NCI-H345 treated with DMSO at 0.1 percent for 48 hours (cell line): ENCODE data around the gene LRRC71.
A peak's percentile ranks its signal among the peaks of the same experiment; 100 is the strongest.

Source experiments
- DNase-seq: peaks from one replicate; lab custom pipeline; 2025; ENCODE audit not compliant: unreplicated experiment; lab: John Stamatoyannopoulos, UW

The LRRC71 gene

DNA sequence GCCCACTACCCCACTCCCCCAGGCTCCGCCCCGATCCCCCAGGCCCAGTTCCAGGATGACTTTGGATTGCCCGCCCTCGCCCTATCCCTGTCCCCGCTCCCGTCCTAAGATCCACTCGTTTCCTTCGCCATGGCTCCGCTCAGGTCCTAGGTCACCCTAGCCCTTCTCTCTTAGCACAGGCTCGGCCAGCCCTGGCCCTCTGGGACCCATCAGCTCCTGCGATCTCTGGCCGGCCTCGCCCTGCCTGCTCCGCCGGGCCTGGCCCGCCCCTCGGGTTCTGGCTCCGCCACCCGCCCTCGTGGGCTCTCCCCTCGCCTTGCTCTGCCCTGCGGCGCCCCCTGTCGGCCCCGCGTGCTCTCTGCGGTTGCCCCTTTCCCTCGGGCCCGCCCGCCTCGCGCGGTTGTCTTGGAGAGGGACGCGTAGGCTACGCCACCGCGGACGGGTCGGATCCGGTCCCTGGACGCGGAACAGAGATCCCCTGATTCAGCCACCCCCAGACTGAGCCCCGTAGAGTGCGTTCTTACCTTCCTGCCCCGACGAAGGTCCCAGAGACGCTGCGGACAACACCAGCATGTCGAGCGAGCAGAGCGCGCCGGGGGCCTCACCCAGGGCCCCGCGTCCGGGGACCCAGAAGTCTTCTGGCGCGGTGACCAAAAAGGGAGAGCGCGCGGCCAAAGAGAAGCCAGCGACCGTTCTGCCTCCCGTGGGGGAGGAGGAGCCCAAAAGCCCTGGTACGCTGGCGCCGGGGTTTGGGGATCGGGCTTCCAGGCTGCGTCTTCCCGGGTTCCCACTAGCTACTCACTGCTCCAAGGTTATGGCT lies at the start of gene LRRC71:
LRRC71 (plus strand) TSS at position 400 of the 820 bp plus-strand sequence; CDS start at position 572, 172 bp downstream.
- no peak for DNase-seq

DNA sequence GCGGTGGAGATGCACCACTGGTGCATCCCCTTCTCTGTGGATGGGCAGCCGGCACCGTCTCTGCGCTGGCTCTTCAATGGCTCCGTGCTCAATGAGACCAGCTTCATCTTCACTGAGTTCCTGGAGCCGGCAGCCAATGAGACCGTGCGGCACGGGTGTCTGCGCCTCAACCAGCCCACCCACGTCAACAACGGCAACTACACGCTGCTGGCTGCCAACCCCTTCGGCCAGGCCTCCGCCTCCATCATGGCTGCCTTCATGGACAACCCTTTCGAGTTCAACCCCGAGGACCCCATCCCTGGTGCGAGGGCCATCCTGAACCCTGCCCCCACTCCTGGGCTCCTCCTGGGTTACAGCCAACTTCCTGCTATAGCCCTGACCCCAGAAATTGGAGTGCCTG lies 46.8 kb upstream of the LRRC71 start:
- DNase-seq = no peak

DNA sequence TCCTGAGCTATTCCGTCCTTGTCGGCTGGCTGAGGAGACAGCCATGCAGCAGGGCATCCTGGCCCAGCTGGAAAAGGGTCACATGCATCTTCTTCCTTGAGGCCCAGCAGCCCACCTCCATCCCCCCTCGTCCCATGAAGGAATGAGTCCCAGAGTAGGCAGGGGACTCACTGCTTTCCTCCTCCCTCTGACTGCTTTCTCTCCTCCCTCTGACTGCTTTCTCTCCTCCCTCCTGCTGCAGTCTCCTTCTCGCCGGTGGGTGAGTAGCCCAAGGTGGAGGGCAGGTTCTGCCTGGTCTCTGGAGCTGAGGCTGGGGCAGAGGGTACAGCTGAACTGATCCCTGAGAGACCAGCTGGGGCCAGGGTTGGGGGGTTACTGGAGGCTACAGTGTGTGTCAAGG lies 46.3 kb upstream of the LRRC71 start:
- DNase-seq = no peak

DNA sequence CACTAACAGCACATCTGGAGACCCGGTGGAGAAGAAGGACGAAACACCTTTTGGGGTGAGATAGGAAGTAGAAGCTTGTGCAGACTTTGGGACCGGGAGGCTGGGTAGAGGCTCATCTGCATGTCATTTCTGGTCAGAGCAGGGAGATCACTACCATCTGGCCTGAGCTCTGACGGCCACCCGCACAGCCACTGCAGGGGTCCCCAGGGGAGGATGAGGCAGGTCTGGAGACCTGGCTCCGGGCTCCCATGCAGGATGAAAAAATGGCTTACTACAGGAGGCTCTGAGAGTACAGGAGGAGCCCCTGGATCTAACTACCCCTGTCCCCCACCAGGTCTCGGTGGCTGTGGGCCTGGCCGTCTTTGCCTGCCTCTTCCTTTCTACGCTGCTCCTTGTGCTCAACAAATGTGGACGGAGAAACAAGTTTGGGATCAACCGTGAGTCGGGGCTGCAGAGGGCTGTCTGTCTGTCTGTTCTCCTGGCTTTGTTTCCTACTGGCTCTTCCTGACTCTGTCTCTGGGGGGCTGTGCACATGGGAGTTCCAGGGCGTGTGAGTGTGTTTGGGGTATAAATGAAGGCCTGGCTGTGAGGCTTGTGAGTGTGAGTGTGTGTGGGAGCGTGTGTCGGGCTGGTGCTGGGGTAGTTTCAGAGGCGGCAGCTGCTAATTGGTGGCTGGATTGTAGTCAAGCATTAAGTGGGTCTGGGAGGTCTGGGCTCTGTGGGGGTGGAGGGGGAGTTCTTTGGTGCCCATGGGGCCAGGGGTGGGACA lies 45.7 kb upstream of the LRRC71 start:
- DNase-seq = no peak

DNA sequence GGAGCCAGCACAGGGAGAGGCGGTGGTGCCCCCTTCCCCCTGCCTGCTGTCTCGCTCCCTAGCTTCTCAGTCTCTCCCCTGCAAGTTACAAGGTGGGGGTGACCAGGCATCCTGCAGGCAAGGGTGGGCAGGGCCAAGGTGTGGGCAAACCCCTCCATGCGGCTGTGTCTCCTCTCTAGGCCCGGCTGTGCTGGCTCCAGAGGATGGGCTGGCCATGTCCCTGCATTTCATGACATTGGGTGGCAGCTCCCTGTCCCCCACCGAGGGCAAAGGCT lies 45.2 kb upstream of the LRRC71 start:
- no peak for DNase-seq

DNA sequence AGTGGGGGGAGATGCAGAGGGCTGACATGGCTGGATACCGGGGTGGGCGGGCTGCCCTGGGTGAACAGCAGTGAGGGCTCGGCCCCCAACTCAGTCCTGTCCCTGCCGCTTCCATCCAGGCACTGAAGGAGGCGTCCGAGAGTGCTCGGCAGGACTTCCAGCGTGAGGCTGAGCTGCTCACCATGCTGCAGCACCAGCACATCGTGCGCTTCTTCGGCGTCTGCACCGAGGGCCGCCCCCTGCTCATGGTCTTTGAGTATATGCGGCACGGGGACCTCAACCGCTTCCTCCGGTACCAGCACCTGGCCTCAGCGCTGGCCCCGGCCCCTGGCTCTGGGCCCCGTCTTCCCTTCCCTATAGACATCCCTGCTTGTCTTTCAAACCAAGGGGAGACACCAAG lies 44.2 kb upstream of the LRRC71 start:
- no peak for DNase-seq

DNA sequence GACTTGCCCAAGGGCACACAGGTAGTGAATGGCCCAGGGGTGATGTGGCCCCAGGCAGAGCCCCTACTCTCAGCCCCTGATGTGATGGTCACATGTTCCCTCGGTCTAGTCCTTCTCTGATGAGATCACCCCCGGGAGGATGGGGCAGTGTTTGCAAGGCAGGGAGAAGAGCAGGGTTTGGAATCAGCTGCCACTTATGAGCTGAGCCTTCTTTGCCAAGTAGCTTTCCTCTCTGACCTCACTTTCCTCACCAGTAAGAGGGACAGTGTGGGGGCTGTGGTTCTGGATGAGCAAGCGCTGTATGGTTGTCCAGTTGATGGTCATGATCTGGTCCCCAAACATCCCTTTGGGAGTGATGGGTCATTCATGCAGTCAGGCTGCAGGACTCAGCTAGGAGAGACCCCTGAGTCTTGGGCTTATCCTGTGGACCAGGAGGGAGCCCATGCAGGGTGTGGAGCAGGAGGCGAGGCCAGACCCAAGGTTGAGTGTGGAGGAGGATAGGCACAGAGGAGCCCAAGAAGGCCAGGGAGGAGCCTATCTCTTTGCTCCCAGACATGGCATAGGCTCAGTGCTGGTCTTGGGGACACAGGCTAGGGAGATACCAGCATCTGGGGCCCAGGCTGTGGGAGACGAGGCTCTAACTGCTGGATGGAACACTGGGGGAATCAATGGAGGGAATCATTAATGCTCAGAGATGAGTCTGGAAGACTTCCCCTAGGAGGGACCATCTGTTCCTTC lies 42.8 kb upstream of the LRRC71 start:
- DNase-seq = no peak

DNA sequence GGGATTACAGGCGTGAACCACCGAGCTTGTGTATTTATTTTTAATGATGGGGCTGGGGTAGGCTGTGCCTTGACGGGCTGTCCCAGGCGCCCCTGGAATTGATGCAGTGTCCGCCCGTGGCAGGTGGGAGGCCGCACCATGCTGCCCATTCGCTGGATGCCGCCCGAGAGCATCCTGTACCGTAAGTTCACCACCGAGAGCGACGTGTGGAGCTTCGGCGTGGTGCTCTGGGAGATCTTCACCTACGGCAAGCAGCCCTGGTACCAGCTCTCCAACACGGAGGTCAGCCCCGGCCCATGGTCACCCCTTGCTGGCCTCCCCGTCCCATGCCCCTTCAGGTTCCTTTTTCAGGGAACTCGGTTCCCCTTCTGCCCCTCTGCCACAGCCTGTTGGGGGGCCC lies 40.6 kb upstream of the LRRC71 start:
- DNase-seq = no peak

DNA sequence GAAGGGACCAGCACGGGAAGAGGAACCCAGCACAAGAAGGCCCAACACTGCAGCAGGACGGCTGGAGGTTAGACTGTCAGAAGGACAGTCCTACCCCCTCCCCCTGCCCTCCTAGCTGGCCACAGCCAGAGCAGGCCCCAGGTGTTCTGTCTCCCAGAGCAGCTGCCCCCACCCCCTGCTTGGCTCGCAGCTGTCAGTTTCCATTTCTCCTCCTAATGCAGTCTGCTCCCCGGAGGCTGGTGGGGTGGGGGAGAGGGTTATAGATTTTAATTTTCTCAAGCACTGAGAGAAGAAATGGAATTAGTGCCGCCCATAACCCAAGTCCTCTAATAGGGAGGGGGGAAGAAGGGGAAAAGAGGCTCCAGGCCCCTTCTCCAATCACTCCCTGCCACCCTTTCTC lies 40.0 kb upstream of the LRRC71 start:
- no peak for DNase-seq

DNA sequence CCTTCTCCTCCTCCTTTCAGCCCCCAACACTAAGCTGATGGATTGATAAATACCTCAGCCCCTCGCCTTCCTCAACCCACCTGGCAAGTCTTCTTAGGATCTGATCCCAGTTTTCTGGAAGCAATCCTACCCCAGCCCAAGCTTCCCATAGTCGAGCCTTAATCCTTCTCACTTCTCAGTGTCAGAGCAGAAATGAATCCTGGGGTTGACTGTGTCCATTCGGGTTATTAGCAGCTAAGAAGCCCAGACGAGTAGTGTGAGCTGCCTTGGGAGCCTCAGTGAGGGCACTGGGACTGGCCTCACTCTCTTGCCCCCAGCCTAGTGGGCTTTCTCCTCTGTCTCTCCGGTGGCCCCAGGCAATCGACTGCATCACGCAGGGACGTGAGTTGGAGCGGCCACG lies 39.3 kb upstream of the LRRC71 start:
- no peak for DNase-seq

DNA sequence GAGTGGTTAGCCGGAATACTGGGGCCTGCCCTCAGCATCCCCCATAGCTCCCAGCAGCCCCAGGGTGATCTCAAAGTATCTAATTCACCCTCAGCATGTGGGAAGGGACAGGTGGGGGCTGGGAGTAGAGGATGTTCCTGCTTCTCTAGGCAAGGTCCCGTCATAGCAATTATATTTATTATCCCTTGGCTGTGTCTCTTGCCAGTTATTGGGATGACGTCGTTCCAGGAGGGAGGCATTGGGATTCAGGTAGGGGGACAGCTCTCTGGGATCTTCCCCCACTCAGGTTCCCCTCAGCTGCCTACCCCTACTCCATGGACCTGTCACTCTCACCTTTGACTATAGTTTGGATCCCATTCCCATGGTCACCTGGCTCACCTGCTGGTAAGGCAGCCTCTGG lies 38.8 kb upstream of the LRRC71 start:
- DNase-seq = no peak

DNA sequence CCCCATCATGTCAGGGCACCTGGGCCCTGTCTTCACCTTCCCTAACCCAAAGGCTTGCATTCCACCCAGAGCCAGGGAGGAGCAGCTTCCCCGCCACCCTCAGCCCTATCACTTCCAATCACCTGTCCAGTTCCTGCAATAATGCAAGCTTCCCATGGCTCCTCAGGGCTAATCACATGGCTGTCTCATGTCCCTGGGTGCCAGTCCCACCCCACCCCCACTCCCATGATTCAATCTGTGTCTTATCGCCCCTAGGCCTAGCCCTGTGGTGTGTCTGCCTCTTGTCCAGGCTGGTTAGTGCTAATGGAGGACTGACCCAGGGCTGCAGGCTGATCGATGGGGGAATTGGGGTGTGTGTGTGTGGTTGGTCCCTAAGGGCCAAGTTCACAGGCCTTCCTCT lies 37.9 kb upstream of the LRRC71 start:
- no peak for DNase-seq

DNA sequence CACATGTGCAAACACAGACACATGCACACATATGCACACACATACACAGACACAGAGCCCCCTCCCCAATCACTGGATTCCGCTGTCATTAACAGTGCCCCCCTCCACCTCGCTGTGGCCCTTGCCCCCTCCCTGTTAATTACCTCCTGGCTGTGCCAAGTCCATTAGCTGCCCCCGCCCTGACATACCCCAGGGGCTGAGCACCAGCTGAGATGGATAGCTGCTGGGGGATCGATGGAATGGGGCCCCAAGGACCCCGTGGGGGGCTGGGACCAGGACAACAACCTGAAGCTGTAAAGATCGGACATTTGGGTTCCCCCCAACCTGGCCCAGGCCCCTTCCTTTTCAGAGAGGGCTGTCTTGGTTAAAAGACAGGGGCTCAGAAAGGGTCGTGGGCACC lies 36.5 kb upstream of the LRRC71 start:
- no peak for DNase-seq

DNA sequence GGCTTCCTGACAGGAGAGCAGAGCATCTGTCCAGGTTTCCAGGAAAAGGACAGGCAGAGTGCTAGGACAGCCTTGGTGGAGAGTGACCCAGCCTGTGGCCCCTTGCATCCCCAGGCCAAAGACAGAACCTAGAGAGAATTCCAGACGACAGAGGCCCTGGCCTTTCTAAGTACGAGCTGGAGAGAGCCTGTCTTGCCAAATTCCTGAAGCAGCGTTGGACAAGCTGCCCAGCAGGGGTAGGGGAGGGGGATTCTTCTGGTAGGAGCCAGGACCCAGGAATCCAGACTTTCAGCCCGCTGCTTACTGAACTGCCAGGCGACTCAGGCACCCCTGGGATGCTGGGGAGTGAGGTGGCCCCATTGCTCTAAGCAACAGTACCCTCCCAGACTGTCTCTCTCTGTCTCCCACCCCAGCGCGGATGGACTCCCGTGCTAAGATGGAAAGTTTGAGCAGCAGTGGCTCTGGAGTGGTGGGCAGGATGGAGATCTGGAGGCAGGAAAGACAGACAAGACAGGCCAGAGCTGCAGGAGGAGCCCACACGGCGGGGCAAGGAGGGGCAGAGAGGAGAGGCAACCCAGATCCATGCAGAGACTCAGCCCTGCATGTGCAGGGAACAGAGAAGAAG lies 35.8 kb upstream of the LRRC71 start:
- no peak for DNase-seq

DNA sequence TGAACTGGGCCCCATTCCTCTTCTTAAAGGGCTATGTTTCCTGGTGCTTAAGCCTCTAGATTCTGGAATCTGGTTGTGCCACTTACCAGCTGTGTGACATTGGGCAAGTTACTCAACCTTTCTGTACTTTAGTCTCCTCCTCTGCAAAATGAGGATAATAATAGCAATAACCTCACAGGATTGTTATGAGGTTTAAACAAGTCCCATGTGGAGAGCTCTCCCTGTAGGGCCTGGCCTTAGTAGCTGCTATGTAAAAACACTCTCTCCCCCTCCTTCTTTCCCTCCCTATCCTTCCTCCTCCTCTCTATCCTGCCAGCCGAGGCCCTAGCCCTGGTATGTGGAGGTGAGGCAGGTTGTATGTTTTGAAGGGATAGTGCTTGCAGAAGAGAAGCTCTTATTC lies 35.1 kb upstream of the LRRC71 start:
- DNase-seq = no peak

DNA sequence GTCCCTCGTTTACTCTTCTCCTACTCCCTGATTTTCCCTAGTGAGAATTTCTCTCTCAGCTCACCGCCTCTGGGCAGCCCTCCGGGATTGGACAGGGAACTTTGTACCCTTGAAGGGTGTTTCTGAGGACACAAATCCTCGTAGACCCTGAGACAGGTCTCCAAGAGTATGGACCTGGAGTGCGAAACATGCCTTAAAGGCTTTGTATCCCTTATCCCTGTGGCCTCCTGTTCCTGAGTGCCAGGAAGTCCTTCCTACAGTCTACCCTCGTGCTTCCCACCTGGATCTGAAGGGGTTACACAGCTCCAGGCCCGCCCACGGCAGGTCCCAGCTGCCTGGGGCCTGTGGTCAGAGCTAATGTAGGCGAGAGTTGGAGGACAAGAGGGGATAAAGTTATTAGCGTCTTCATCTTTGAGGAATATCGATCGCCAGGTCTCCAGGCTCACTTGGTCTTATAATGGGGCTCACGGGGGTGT lies 34.5 kb upstream of the LRRC71 start:
- no peak for DNase-seq

DNA sequence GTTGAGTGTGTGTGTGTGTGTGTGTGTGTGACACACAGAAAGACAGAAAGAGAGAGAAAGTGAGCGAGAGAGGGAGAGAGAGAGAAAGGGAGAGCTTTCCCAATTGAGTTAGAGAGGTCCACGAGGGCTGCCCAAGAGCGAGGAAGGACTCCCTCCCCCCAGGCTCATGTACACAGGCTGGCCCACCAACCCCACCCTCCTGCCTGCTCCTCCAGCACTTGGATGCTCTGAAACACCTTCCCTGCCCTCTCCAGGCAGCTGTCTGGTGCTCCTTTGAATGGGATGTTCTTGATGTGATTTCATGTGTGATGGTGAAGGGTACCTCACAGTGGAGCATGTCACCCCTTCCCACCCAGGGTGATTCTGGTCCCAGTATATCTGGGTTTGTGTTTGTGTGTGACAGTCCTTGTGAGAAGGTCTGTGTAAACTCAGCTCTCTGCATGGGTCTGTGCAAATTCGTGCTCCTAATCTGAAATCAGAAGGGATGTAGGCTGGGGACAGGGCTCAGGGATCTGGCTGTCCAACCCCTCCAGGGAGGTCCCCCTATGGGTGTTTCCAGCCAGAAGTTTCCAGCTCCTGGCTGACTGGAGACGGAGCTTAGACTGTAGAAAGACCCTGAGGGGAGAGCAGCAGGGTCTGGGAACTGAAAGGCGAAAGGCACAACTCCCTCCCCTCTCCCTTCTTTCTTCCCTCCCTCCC lies 33.7 kb upstream of the LRRC71 start:
- no peak for DNase-seq

DNA sequence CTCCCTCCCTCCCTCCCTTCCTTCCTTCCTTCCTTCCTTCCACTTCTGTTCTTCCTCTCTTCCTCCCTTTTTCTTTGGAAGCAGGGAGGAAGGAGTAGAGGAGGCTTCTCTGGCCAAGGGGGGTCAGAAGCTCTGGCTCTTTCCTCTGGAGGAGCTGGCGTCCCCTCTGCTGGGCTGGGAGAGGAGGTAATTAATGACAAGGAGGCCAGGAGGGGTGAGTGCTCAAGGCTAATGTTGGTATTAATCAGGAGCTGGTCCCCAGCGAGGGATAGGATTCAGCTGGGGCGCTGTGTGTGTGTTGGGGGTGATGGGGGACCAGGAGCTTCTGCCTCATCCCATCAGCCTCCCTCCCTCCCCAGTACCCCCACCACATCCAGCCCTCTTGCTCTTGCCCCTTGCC lies 33.1 kb upstream of the LRRC71 start:
- DNase-seq = no peak

DNA sequence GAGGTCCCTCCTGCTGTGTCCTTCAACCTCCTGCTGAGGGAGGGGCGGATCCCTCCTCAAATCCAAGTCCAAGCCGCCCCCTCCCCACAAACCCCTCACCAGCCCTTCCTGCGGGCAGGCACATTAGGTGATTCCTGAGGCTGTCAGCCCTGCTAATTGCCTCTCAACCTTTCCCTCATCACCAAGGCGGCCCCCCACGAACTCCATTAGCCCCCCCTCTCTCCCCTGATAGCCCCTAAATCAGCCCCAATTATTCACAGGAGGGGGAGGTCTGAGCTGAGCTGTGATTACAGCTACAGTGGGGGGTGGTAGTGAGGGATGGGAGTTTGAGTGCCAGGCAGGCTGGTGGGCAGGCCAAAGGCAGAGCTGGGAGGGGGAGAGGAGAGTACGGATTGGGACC lies 32.7 kb upstream of the LRRC71 start:
- no peak for DNase-seq

DNA sequence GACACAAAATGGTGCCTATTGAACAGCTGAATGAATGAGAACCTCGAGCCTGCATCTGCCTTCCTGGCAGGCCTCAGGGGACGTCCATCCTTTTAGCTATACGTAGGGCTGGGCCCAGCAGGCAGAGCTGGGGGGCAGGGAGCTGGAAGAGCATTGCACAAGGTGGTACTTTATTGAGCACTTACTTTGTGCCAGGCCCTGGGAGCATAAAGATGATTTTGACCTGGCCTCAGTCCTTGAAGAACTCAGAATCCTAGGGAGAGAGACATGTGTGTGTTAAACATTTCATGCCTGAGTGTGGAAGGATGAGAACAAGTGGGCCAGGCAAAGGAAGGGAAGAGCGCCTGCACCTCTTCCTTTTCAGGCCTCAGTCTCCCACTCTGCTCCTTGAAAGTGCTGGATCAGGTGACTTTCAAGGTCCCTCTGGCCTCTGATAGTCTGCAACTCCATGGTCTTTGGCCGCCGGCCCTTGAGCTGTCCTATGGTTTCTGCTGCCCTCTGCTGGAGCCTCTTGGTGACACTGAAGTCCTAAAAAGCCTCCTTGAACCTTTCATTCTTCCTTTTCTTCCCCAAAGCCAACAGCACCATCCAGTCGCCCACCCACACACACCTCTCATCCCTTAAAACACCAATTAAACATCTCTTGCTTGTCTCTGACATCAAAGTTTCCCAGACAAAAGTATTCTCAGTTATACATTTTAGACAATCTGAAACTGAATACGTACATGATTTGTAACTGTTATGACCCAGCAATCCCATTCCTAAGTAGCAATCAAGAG lies 30.4 kb upstream of the LRRC71 start:
- peak; percentile 41 for DNase-seq
